Left lobe of liver (tissue), 2 donors: Measurements from ENCODE around the gene UTP14A. TPM values are rescaled to one million over a fixed set of nuclear protein-coding genes. Genes with fewer than 3 reads are reported as not detected.
A peak's percentile ranks its signal among the peaks of the same experiment; 100 is the strongest.
"Not testable (repeated sequence)": the region's sequence is repeated elsewhere in the genome, so short reads cannot be mapped to it uniquely, and the experiment has no call there.

Experiments
- ATAC-seq: fragments of 200-7000 bp; cut with Tn5 transposase; one replicate; pipeline ENCODE4 v1.9.1; 2020; ENCODE audit warnings: mild to moderate bottlenecking, moderate library complexity
- DNase-seq: peaks from one replicate; pipeline ENCODE4 v3.0.0-alpha.2; 2020; ENCODE audit warnings: low spot score
- total RNA-seq: library from RNA; stranded (reverse); gene quantifications from one replicate; pipeline ENCODE4 v1.2.1, GENCODE V29; 2021
- donor health status: DM: no; HTN: no; CAD: no; lungs with moderate emphysema.
- donor health status: DM: no; HTN: yes; CAD: no.

Gene UTP14A, protein sequence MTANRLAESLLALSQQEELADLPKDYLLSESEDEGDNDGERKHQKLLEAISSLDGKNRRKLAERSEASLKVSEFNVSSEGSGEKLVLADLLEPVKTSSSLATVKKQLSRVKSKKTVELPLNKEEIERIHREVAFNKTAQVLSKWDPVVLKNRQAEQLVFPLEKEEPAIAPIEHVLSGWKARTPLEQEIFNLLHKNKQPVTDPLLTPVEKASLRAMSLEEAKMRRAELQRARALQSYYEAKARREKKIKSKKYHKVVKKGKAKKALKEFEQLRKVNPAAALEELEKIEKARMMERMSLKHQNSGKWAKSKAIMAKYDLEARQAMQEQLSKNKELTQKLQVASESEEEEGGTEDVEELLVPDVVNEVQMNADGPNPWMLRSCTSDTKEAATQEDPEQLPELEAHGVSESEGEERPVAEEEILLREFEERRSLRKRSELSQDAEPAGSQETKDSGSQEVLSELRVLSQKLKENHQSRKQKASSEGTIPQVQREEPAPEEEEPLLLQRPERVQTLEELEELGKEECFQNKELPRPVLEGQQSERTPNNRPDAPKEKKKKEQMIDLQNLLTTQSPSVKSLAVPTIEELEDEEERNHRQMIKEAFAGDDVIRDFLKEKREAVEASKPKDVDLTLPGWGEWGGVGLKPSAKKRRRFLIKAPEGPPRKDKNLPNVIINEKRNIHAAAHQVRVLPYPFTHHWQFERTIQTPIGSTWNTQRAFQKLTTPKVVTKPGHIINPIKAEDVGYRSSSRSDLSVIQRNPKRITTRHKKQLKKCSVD
- 5.1 TPM for total RNA-seq

DNA sequence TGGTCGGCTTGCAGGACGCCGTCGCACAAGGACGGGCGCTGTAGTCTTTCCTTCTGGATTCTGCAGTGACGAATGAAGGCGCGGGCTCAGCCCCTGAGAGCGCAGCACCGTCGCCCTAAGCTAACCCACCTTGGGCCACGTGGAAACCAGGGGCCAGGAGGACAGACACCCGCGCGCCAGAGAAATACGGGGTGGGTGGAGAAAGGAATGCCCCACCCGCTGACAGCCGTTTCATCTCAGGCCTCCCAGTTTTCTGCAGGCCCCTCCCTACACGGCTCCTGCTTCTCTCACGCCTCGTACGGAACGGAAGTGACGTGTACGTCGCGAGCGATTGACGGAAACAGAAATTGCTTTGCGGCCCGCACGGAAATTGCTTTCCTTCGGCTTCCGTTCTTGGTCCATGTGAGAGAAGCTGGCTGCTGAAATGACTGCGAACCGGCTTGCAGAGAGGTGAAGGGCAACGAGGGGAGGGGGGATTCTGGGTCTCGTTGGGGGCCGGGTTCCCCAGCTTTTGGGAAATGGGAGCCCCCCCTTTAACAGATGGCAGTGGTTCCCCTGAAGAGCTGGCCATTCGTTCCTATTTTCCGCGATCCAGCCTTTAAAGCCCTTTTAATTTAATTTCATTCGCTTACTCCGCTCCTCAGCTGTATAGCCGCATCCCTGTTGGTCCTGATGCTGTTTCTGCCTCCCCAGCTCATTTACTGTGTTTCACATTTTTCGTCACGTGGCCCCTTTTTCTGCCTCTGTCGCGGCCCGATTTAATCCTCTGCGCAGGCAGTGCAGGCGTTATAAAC lies at the start of gene UTP14A:
TSS of gene UTP14A (plus strand) at position 378 of the 794 bp plus-strand sequence. CDS start at position 425, 47 bp downstream.
- ATAC-seq (peak; percentile 100), DNase-seq (peak; percentile 87)

DNA sequence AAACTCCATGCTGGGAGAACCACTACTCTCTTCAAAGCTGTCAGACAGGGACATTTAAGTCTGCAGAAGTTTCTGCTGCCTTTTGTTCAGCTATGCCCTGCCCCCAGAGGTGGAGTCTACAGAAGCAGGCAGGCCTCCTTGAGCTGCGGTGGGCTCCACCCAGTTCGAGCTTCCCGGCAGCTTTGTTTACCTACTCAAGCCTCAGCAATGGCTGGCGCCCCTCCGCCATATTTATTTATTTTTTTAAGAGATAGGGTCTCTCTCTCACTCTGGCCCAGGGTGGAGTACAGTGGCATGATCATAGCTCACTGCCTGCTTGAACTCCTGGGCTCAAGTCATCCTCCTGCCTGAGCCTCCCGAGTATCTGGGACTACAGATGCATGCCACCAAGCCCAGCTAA lies 46.8 kb upstream of the UTP14A start:
- not testable (repeated sequence) for DNase-seq, ATAC-seq

DNA sequence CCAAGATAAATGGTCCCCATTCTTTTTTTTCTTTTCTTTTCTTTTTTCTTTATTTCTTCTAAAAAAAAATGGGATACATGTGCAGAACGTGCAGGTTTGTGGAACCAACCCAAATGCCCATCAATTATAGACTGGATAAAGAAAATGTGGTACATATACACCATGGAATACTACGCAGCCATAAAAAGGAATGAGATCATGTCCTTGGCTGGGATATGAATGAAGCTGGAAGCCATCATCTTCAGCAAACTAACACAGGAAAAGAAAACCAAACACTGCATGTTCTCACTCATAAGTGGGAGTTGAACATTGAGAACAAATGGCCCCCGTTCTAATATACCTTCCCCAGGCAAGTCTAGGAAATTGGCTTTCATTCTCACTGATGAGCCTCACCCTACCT lies 39.6 kb upstream of the UTP14A start:
- not testable (repeated sequence) for ATAC-seq

DNA sequence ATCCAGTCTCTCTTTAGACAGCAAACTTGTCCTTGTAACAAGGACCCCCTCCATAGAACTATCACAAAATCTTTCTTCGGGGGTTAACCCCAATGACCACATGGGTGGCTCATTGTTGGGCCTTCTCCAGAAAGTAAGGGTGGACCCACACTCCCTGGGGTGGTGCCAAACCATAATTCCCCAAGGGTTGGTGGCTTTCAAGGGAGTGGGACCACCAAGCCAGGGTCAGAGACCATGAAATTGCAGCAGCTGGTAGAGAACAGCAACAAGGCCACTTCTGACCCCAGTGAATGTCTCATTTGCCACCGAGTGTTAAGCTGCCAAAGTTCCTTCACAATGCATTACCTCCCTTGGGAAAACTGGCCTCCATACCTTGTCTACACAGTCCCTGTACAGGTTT lies 33.4 kb upstream of the UTP14A start:
- no peak for ATAC-seq
- DNase-seq, result no peak

More for the DNA sequence above, 39.6 kb upstream of the UTP14A start:
- not testable (repeated sequence) for DNase-seq

DNA sequence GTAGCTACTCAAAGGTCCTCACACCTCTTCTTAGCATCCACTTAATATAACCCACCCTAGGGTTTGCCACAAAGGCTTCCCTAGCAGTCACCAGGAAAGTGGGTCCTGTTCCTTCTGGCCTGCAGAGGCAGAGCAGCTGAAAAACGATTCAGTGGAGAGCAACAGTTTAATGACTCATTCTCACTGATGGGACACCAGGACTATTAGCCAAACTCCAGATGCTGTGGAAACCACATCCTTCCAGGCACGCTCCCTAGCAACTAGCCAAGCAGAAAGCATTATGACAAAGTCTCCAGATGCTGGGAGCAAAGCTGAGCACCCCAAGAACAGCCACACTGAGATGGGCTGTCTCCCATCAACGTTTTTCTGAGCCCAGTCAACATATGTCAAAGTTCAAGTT lies 30.3 kb upstream of the UTP14A start:
- no peak for DNase-seq
- no peak for ATAC-seq

DNA sequence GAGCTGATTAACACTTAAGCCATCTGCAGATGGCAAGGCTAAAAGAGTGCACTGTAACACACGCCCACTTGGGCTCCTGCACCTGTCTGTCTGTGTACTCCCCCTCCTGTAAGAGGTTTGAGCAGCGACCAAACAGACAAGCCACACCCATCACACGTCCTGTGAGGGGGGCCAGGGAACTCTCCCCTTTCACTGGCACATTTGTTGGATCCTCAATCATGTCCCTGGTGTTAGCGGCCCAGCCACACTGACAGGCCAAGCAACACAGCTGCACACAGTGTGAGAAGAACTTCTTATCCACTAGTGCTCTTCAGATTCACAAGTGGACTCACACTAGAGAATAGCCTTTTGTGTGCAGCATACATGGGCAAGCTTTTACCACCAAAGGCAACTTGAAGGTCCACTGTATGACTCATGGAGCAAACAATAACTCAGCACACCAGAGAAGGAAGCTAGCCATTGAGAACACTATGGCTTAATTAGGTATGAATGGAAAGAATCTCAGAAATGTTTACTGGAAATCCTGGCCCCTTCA lies 29.1 kb upstream of the UTP14A start:
- DNase-seq (no peak), ATAC-seq (no peak)

DNA sequence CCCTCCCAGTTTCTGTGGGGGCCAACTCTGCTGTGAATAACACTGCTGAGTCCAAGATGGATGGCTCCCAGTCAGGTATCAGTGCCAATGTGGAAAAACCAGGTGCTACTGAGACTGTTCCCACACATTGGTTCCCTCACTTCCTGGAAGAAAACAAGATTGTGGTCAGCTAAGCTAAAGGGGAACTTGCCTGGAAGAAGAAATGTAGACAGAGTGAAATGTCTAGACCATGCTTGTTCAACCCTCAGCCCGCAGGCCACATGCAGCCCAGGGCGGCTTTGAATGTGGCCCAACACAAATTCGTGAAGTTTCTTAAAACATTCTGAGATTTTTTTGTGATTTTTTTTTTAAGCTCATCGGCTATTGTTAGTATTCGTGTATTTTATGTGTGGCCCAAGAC lies 28.6 kb upstream of the UTP14A start:
- ATAC-seq, result no peak
- no peak for DNase-seq

DNA sequence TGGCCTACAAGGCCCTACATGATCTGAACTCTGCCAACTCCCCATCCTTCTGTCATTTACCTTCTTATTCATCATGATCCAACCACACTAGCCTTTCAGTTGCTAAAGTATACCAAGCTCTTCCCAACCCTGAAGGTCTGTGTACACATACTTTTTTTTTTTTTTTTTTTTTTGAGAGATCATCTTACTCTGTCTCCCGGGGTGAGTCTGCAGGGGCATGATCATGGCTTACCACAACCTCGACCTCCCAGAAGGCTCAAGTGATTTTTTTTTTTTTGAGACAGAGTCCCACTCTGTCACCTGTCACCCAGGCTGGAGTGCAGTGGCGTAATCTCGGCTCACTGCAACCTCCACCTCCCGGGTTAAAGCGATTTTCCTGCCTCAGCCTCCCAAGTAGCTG lies 5.9 kb upstream of the UTP14A start:
- no peak for DNase-seq
- no peak for ATAC-seq

DNA sequence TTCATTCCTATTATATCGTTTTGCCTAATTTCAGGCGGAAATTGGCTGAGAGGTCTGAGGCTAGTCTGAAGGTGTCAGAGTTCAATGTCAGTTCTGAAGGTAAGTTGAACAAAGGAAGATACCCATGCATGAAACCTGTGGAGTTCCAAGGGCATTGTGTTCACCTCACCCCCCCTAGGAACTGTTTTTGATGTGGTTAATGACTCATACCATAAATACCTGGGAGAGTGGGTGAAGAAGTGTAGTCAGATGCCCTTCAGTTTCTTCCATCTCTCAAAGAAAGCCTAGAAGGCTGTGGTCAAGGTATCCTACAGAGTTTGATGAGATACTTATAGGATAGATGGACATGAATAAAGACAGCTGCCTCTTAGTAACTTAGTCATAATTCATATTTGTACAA lies 2.7 kb downstream of the UTP14A start:
- DNase-seq, result no peak
- ATAC-seq, result no peak

DNA sequence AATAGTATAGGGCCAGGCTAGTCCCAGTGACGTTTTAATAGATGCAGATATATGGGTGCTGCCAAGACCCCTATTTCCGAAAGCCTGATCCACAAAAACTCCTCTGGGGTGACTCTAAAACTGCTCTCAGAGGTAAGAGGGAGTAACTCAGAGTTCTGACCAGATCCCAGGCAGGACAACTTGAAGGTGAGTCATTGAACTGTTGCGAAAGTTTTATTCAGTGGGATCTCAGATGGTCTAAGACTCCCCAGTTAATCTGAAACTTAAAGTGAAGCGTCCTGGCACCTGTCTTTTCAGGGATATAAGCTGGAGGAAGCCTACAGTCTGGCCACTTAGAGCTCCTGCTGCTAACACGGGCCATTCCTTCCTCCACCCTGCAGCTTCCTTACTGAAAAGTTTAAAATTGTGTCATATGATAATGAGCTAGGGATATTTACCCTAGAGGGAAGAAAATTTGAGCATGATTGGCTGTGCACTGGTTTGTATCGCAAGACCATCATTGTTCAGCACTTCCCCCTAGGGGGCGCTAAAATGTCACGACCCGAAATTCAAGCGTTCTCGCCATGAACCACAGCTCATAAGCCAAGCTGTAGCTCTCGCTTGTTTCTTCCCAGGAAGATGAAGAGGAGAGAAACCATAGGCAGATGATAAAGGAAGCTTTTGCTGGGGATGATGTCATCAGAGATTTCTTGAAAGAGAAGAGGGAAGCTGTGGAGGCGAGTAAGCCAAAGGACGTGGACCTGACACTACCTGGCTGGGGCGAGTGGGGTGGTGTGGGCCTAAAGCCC lies 19.5 kb downstream of the UTP14A start:
- DNase-seq (peak; percentile 60), ATAC-seq (peak; percentile 89)

DNA sequence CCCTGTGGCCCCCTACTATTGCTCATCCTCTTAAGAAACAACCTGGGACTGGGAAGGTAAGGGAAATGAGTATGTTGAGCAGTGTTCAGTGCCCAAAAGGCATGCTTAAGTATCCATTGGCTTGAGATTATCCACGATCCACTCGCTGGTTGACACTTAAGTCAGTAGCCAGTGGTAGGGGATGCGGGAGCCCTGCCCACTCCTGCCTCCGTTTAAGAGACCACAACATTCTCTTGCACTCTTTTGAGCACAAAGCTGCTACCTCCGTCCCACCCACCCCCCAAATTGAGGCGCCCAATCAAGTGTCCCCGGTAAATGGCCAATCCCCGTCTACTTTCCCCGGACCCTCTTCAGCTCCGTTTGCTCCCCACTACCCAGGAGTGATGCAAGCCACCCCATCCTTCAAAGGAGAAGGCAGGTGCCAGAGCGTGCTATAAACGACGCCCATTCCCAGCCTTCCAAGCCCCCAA lies 25.0 kb downstream of the UTP14A start:
- ATAC-seq (no peak), DNase-seq (no peak)

DNA sequence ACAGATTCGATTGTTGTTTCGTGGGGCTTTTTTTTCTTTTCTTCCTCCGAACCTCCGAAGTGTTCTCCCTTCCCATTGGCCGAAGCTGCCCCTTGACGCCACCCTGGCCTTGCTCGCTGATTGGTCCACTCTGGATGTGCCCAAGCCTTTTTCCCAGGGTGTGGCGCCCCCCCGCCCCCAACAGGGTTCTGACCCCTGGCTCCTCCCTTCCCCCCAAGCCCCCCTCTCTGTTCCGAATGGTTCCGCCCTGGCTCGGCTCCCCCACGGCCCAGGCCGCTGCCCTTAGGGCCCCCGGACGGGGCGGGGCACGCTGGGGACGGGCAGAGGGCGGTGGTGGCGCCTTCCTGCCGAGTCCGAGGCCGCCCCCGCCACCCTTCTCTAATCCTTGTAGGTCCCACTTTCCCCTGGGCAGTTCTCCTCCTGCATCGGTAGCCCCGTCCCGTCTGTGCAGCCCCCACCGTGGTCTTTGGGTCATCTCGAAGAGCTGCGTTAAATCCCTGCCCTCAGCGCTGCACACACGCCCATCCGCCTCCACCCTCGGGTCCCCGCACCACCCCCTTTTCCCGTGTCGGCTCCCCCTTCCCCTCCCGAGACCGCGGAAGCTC lies 25.5 kb downstream of the UTP14A start:
- peak; percentile 80 for ATAC-seq
- DNase-seq, result peak; percentile 76

DNA sequence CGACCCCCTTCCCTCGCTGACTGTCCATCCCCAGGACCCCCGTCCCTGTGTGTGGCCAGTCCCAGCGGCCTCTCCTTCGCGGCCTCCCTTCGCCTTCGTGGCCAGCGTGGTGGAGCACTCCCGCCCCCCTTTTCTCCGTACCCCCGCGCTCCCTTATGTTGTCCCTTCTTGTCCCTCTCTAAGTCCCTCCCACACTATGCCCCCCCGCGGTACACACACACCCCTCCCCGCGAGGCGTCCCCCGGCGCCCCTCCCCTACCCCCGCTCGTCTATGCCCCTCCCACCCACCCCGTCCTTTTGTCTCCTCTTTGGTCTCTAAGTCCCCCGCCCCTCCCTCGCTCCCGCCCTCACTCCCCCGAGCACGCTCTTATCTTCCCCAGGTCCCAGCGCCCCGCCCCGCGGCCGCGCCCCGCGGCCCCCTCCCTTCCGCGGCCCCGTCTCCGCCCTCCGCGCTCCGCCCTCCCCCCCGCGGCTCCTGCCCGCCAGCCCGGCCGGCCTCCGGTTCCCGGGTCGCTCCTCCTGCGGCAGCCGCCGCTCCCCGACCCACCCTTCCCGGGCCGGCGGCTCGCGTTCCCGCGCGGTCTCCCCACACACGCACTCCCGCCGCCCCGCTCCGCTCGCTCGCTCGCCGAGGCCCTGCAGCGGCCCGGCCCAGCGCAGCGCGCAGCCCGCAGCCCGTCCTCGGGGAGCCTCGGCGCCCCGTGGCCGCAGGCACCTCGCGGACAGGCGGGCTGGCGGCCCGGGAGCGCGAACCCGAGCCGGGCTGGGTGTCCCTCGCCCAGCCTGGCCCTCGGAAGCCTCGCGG lies 26.3 kb downstream of the UTP14A start:
- peak; percentile 89 for ATAC-seq
- peak; percentile 82 for DNase-seq

DNA sequence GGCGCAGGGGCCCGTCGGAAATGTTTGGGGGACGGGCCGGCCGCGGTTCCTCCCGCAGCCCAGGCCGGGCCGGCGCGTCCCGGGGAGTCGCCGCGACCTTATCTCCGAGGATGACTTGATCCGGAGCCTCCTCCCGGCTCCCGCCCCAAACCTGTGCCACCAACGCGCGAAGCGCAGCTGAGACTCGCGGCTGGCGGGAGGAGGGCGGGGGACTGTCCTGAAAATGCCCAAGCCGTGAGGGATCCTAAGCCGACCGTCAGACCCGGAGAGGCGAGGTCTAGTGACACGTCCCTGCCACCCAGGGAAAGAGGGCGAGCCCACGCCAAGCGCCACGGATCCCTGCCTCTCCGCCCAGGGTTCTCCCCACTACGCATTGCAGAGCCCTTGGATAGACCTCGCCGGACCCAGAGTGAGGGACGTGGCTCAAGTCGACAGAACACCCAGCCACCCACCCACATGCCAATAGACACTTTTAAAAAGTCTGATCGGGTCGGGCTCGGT lies 26.9 kb downstream of the UTP14A start:
- DNase-seq, result peak; percentile 45
- peak; percentile 2 for ATAC-seq

DNA sequence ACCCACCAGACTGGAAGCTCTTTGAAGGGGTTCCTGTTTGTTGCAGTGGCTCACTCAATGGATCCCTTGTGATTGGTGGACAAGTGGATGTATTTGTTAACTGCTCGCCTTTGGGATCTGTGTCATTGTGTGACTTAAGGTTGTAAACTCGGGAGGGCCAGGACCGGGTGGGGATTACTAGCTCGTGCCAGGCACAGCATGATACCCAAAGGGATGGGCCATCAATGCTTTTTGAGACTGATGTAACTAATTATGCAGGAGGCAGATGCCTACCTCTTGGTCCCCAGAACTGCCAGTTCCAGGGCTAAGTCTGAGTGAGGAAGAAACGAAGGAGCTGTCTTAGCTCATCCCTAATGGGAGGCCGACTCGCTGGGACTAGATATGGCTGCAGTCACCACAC lies 27.7 kb downstream of the UTP14A start:
- no peak for ATAC-seq
- DNase-seq, result no peak

DNA sequence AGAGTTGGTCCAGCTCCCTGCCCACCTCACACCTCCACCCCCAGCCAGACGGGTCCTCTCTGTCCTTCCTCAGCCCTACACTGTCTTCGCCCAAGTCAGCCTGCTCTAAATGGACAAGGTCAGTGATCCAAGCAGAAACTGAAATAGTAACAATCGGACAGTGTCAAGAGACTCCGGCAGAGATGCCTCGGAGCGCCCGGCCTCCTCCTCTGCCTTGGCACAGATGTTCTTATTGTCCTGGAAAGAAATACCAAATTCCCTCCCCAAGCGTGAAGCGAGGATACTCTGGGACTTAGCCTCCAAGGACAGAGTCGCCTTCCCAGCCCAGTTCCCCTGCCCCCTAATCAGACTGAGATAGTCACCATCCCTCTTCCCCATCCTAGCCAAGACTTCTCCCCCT lies 28.5 kb downstream of the UTP14A start:
- no peak for ATAC-seq
- no peak for DNase-seq

DNA sequence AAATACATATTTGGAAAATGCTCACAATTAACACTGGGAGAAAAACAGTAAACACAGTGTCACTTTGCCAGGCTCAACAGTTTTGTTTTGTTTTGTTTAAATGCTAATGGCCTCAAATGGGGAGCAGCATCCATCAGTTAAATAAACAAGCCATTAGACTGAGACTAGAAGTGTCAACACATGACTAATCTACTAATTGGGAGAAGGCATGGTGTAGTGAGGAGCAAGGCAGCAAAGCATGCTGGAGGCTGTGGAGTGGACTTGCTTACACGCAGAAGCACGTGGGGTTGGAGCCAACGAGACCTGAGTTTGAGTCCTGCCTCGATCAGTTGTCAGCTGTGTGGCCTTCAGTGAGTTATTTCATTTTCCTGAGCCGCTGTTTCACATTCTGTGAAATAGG lies 29.0 kb downstream of the UTP14A start:
- ATAC-seq (no peak), DNase-seq (no peak)

DNA sequence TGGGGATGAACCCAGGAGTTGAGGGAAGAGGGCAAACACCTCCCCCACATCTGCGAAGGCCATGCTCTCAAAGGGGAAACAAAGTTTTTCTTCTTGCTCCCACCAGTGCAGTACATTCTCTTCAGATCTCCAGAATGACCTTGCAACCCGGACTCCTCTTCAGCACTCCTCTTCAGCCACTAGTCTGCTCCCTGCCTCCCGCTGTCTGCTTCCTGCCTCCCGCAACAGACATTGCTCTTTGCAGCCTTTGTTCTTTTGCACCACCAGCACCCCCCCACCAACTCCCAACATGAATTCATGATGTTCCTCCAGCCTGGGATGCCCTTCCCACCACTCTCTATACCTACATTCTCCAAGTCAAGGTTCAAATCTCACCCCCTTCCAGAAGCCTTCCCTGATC lies 32.1 kb downstream of the UTP14A start:
- DNase-seq (no peak), ATAC-seq (no peak)

DNA sequence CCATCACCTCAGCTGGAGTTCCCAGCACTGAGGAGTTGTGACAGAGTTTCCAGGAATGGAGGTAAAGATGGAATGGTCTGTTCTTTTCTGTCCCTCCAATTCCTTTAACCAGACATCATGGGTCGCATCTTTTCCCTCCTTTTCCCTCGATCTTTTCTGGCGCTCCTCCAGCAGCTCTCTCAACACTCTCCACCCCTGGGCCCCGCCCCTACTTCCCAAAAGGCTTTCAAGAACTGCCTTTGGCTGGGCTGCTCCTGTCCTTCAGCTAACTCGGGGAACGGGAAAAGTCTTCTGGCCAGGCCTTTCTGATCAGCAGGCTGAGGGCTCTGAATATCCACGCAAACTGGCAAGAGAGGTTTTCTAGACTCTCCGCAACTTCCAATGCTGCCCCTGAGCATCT lies 34.0 kb downstream of the UTP14A start:
- ATAC-seq, result no peak
- DNase-seq, result no peak
